Mucosa of stomach (tissue), 1 donor: ENCODE measurements around the gene ARL3.

Experiments
- H3K27me3 ChIP-seq: one replicate; pipeline ENCODE4 v1.7.0; 2013; ENCODE audit warnings: mild to moderate bottlenecking, low read length; ENCODE audit not compliant: control insufficient read depth, insufficient read depth
- H3K36me3 ChIP-seq: one replicate; pipeline ENCODE4 v1.7.0; 2013; ENCODE audit warnings: low read length; ENCODE audit not compliant: control insufficient read depth, insufficient read depth
- H3K4me1 ChIP-seq: one replicate; pipeline ENCODE4 v1.7.0; 2013; ENCODE audit warnings: mild to moderate bottlenecking, low read length; ENCODE audit not compliant: control insufficient read depth, insufficient read depth
- H3K4me3 ChIP-seq: one replicate; pipeline ENCODE4 v1.7.0; 2013; ENCODE audit warnings: low read length
- H3K9ac ChIP-seq: one replicate; pipeline ENCODE4 v1.7.0; 2013; ENCODE audit warnings: mild to moderate bottlenecking, low read length, moderate library complexity
- H3K9me3 ChIP-seq: one replicate; pipeline ENCODE4 v1.7.0; 2013; ENCODE audit warnings: mild to moderate bottlenecking, low read length, moderate library complexity; ENCODE audit not compliant: control insufficient read depth
- donor health status: Pancreatic carcinoma.

ARL3 gene

GRCh38 chr10:102652170-102652916 is 61.9 kb downstream of the ARL3 start:
- Histone ChIP-seq H3K4me1 (peaks cover 83% of the 10 kb centered on the region), H3K9ac (no peak overlapping the region), H3K27me3 (no peaks in the 10 kb centered on the region), H3K4me3 (no peak overlapping the region), H3K36me3 (peaks cover 15% of the 10 kb centered on the region), H3K9me3 (no peaks in the 10 kb centered on the region)

GRCh38 chr10:102651455-102652169 is 62.6 kb downstream of the ARL3 start:
- peak overlapping the region; percentile 6 for H3K9ac ChIP-seq
- H3K4me1 ChIP-seq = peaks cover 82% of the 10 kb centered on the region
- no peak overlapping the region for H3K4me3 ChIP-seq
- no peaks in the 10 kb centered on the region for H3K9me3 ChIP-seq
- no peaks in the 10 kb centered on the region for H3K27me3 ChIP-seq
- peaks cover 15% of the 10 kb centered on the region for H3K36me3 ChIP-seq

- Histone ChIP-seq H3K36me3 (peaks cover 15% of the 10 kb centered on the region), H3K4me1 (peaks cover 75% of the 10 kb centered on the region), H3K9me3 (no peaks in the 10 kb centered on the region), H3K9ac (peak overlapping the region; percentile 6), H3K4me3 (no peak overlapping the region), H3K27me3 (no peaks in the 10 kb centered on the region)
Observed at GRCh38 chr10:102650655-102651454, 63.3 kb downstream of the ARL3 start.

- peaks cover 72% of the 10 kb centered on the region for H3K4me1 ChIP-seq
- H3K9me3 ChIP-seq = no peaks in the 10 kb centered on the region
- H3K36me3 ChIP-seq = peaks cover 12% of the 10 kb centered on the region
- H3K27me3 ChIP-seq = no peaks in the 10 kb centered on the region
- H3K9ac ChIP-seq = peak overlapping the region; percentile 56
- no peak overlapping the region for H3K4me3 ChIP-seq
Observed at GRCh38 chr10:102649797-102650654, 64.2 kb downstream of the ARL3 start.

- H3K36me3 ChIP-seq = peaks cover 11% of the 10 kb centered on the region
- H3K9ac ChIP-seq = peak overlapping the region; percentile 56
- peak overlapping the region; percentile 6 for H3K4me3 ChIP-seq
- H3K4me1 ChIP-seq = peaks cover 72% of the 10 kb centered on the region
- H3K9me3 ChIP-seq = no peaks in the 10 kb centered on the region
- H3K27me3 ChIP-seq = no peaks in the 10 kb centered on the region
Observed at GRCh38 chr10:102648889-102649796, 65.1 kb downstream of the ARL3 start.

GRCh38 chr10:102648269-102648888 is 65.8 kb downstream of the ARL3 start:
- H3K9ac ChIP-seq = peak overlapping the region; percentile 99

GRCh38 chr10:102647443-102648268 is 66.5 kb downstream of the ARL3 start:
- Histone ChIP-seq H3K27me3 (no peaks in the 10 kb centered on the region), H3K9me3 (no peaks in the 10 kb centered on the region), H3K36me3 (peaks cover 6% of the 10 kb centered on the region), H3K9ac (peak overlapping the region; percentile 99), H3K4me3 (peak overlapping the region; percentile 12), H3K4me1 (peaks cover 60% of the 10 kb centered on the region)

More at GRCh38 chr10:102648269-102648888, 65.8 kb downstream of the ARL3 start:
- H3K4me1 ChIP-seq = peaks cover 66% of the 10 kb centered on the region
- peaks cover 6% of the 10 kb centered on the region for H3K36me3 ChIP-seq
- peak overlapping the region; percentile 6 for H3K4me3 ChIP-seq
- H3K9me3 ChIP-seq = no peaks in the 10 kb centered on the region
- H3K27me3 ChIP-seq = no peaks in the 10 kb centered on the region

GRCh38 chr10:102646610-102647442 is 67.4 kb downstream of the ARL3 start:
- peak overlapping the region; percentile 98 for H3K4me3 ChIP-seq
- peaks cover 52% of the 10 kb centered on the region for H3K4me1 ChIP-seq
- H3K36me3 ChIP-seq = peaks cover 6% of the 10 kb centered on the region
- H3K27me3 ChIP-seq = no peaks in the 10 kb centered on the region
- peak overlapping the region; percentile 99 for H3K9ac ChIP-seq
- H3K9me3 ChIP-seq = no peaks in the 10 kb centered on the region

GRCh38 chr10:102645741-102646609 is 68.2 kb downstream of the ARL3 start:
- no peaks in the 10 kb centered on the region for H3K9me3 ChIP-seq
- H3K4me1 ChIP-seq = peaks cover 49% of the 10 kb centered on the region
- peaks cover 6% of the 10 kb centered on the region for H3K36me3 ChIP-seq
- H3K9ac ChIP-seq = peak overlapping the region; percentile 99
- H3K4me3 ChIP-seq = peak overlapping the region; percentile 98
- H3K27me3 ChIP-seq = no peaks in the 10 kb centered on the region
